AG04449 (cell line): Measurements from ENCODE around the gene COL9A3.
A peak's percentile ranks its signal among the peaks of the same experiment; 100 is the strongest.

Experiments used
- CTCF ChIA-PET: fragments of 350-600 bp; formaldehyde crosslinking; extraction: SDS; loops from one replicate; lab custom pipeline; 2021; ENCODE audit warnings: antibody characterized with exemption; lab: Yijun Ruan, JAX
- POLR2A ChIA-PET: fragments of 400-600, 350-600 bp; formaldehyde crosslinking; extraction: SDS; loops from one replicate; lab custom pipeline; 2020; ENCODE audit warnings: antibody characterized with exemption, inconsistent platforms; lab: Yijun Ruan, JAX
- DNase-seq: peaks from one replicate; pipeline ENCODE4 v3.0.0-alpha.2; 2010; ENCODE audit warnings: low read depth, low spot score
- H3K4me3 ChIP-seq: 2 replicates; pipeline ENCODE4 v1.5.1; 2011; ENCODE audit warnings: low read depth, mild to moderate bottlenecking, control low read depth, low read length
- CTCF ChIP-seq: IDR thresholded peaks from one replicate; pipeline ENCODE4 v1.5.1; 2011; ENCODE audit warnings: mild to moderate bottlenecking, moderate library complexity, low read length, control low read depth, inconsistent platforms; ENCODE audit not compliant: insufficient read depth; ENCODE audit errors: missing control alignments

Gene COL9A3

GRCh38 chr20:62801284-62802010 is 15.4 kb upstream of the COL9A3 start:
- no peak for TF ChIP-seq CTCF
- ChIA-PET POLR2A (no interaction called here), CTCF (interaction anchor here (1.7 kb wide), 1 partner anchor 9 kb away, joined by 3 read pairs; no protein-coding TSS in a partner anchor)
- no peak for DNase-seq
- no peak overlapping the region for H3K4me3 ChIP-seq

GRCh38 chr20:62802026-62802712 is 14.7 kb upstream of the COL9A3 start:
- POLR2A ChIA-PET, result no interaction called here
- TF ChIP-seq CTCF, result no peak
- CTCF ChIA-PET, result interaction anchor here (1.7 kb wide), 1 partner anchor 8 kb away, joined by 3 read pairs; no protein-coding TSS in a partner anchor
- no peak overlapping the region for H3K4me3 ChIP-seq
- no peak for DNase-seq

- CTCF ChIA-PET, result interaction anchor here (1.2 to 7.8 kb wide), 2 partner anchors 136 to 304 kb away, joined by 3 to 99 read pairs; no protein-coding TSS in a partner anchor
- H3K4me3 ChIP-seq, result peak overlapping the region; percentile 86
- DNase-seq, result no peak
- POLR2A ChIA-PET, result interaction anchor here (0.9 to 1.2 kb wide), 2 partner anchors 8 to 9 kb away, joined by 3 to 4 read pairs; partner anchors contain the start of gene MRGBP
- TF ChIP-seq CTCF, result peak; percentile 12
Observed at GRCh38 chr20:62804021-62804626, 12.7 kb upstream of the COL9A3 start.

GRCh38 chr20:62804627-62805154 is 12.2 kb upstream of the COL9A3 start, which contains the start of gene OGFR:
OGFR (plus strand) TSS chr20:62804835; CDS start chr20:62804860, 25 bp downstream.
- CTCF ChIA-PET, result interaction anchor here (0.9 to 7.8 kb wide), 5 partner anchors 8 to 305 kb away, joined by 3 to 99 read pairs (median 6); partner anchors contain the start of gene MRGBP
- H3K4me3 ChIP-seq, result peak within 1 kb of the TSS; percentile 86
- DNase-seq, result no peak
- POLR2A ChIA-PET, result interaction anchor here (1.2 kb wide), 1 partner anchor 8 kb away, joined by 4 read pairs; the partner anchor contains the start of gene MRGBP
- no peak for TF ChIP-seq CTCF

GRCh38 chr20:62805155-62805710 is 11.6 kb upstream of the COL9A3 start:
- peak; percentile 19 for TF ChIP-seq CTCF
- H3K4me3 ChIP-seq, result peak overlapping the region; percentile 86
- ChIA-PET CTCF (interaction anchor here (0.9 to 7.8 kb wide), 8 partner anchors 8 to 305 kb away, joined by 3 to 99 read pairs (median 3); partner anchors contain the start of gene MRGBP), POLR2A (interaction anchor here (1.2 kb wide), 1 partner anchor 9 kb away, joined by 4 read pairs; the partner anchor contains the start of gene MRGBP)
- DNase-seq, result no peak
